ENCODE results near the gene PNLIPRP1. TPM values are rescaled to one million over a fixed set of nuclear protein-coding genes. Genes with fewer than 3 reads are reported as not detected.

Gene PNLIPRP1
- total RNA-seq, 2 experiments from 2014 or later: not detected

GRCh38 chr10:116621934-116622655, 31.3 kb downstream of the PNLIPRP1 start:
- H3K4me2 ChIP-seq (ENCODE audit: low read length): no peak overlapping the region
- H3K9me3 ChIP-seq (ENCODE audit: low read length): no peaks in the 10 kb centered on the region
- BruUV-seq (replicated peaks): no TSS peak
- H2AFZ ChIP-seq (ENCODE audit: low read length): no peak overlapping the region
- intact Hi-C loops (cut with micrococcal nuclease; ENCODE audit: unreplicated experiment): no loop called here
- ChIA-PET POLR2A (no interaction called here), CTCF (ENCODE audit: unreplicated experiment) (no interaction called here)
- no peaks in the 10 kb centered on the region for H3K4me1 ChIP-seq (ENCODE audit: insufficient read depth, low read length, poor library complexity, severe bottlenecking)
- no peak for DNase-seq (ENCODE audit: low spot score)
- H3K79me2 ChIP-seq (ENCODE audit: insufficient read depth, low read depth, low read length): no peaks in the 10 kb centered on the region
- no peaks in the 10 kb centered on the region for H4K20me1 ChIP-seq (ENCODE audit: insufficient read depth, low read length)
- no peaks in the 10 kb centered on the region for H3K36me3 ChIP-seq (ENCODE audit: insufficient read depth, low read length)
- no peaks in the 10 kb centered on the region for H3K9me2 ChIP-seq (ENCODE audit: insufficient read depth, low read length)
- no peak overlapping the region for H3K4me3 ChIP-seq (ENCODE audit: low read depth, low read length, poor library complexity, severe bottlenecking)
- TF ChIP-seq CTCF (conservative IDR thresholded peaks at IDR 0.05; ENCODE audit: low read length) (no peak), EZH2phosphoT487 (IDR thresholded peaks at IDR 0.05; ENCODE audit: borderline replicate concordance, low read depth, low read length) (no peak)
- H3K27ac ChIP-seq (ENCODE audit: low read depth, low read length, poor library complexity, severe bottlenecking): no peak overlapping the region

GRCh38 chr10:116625845-116626244, 35.1 kb downstream of the PNLIPRP1 start:
- ChIA-PET CTCF (ENCODE audit: unreplicated experiment) (no interaction called here), POLR2A (no interaction called here)
- BruUV-seq (replicated peaks): no TSS peak

More at GRCh38 chr10:116625845-116626244, 35.1 kb downstream of the PNLIPRP1 start:
- no peaks in the 10 kb centered on the region for H3K4me1 ChIP-seq (ENCODE audit: insufficient read depth, low read length, poor library complexity, severe bottlenecking)
- TF ChIP-seq EZH2phosphoT487 (IDR thresholded peaks at IDR 0.05; ENCODE audit: borderline replicate concordance, low read depth, low read length) (no peak), CTCF (conservative IDR thresholded peaks at IDR 0.05; ENCODE audit: low read length) (no peak)
- no peaks in the 10 kb centered on the region for H3K79me2 ChIP-seq (ENCODE audit: insufficient read depth, low read depth, low read length)
- H2AFZ ChIP-seq (ENCODE audit: low read length): no peak overlapping the region
- no peak overlapping the region for H3K4me2 ChIP-seq (ENCODE audit: low read length)
- no peak overlapping the region for H3K27ac ChIP-seq (ENCODE audit: low read depth, low read length, poor library complexity, severe bottlenecking)
- no peaks in the 10 kb centered on the region for H4K20me1 ChIP-seq (ENCODE audit: insufficient read depth, low read length)
- H3K36me3 ChIP-seq (ENCODE audit: insufficient read depth, low read length): no peaks in the 10 kb centered on the region
- no peak overlapping the region for H3K4me3 ChIP-seq (ENCODE audit: low read depth, low read length, poor library complexity, severe bottlenecking)
- intact Hi-C loops (cut with micrococcal nuclease; ENCODE audit: unreplicated experiment): no loop called here
- H3K9me2 ChIP-seq (ENCODE audit: insufficient read depth, low read length): no peaks in the 10 kb centered on the region
- H3K9me3 ChIP-seq (ENCODE audit: low read length): no peaks in the 10 kb centered on the region
- no peak for DNase-seq (ENCODE audit: low spot score)
